GM06990 (cell line): Measurements from ENCODE around the gene KBTBD13.
A peak's percentile ranks its signal among the peaks of the same experiment; 100 is the strongest.

Experiments used
- DNase-seq: peaks from one replicate; pipeline ENCODE4 v3.0.0-alpha.2; 2011; ENCODE audit not compliant: insufficient read length; ENCODE audit errors: extremely low read depth
- H3K27me3 ChIP-seq: replicated peaks from 2 replicates; pipeline ENCODE4 v1.6.0; 2011; ENCODE audit warnings: low read length; ENCODE audit not compliant: control insufficient read depth, insufficient read depth
- H3K36me3 ChIP-seq: 2 replicates; pipeline ENCODE4 v1.5.1; 2011; ENCODE audit warnings: low read length; ENCODE audit not compliant: control insufficient read depth, insufficient read depth
- H3K4me3 ChIP-seq: replicated peaks from 2 replicates; pipeline ENCODE4 v1.5.1; 2011; ENCODE audit warnings: low read depth, mild to moderate bottlenecking, control low read depth, low read length
- CTCF ChIP-seq: IDR thresholded peaks from 2 replicates; pipeline ENCODE4 v1.5.1; 2011; ENCODE audit warnings: low read length, control low read depth, mild to moderate bottlenecking, inconsistent platforms; ENCODE audit not compliant: insufficient read depth, poor library complexity, severe bottlenecking

KBTBD13 gene

DNA sequence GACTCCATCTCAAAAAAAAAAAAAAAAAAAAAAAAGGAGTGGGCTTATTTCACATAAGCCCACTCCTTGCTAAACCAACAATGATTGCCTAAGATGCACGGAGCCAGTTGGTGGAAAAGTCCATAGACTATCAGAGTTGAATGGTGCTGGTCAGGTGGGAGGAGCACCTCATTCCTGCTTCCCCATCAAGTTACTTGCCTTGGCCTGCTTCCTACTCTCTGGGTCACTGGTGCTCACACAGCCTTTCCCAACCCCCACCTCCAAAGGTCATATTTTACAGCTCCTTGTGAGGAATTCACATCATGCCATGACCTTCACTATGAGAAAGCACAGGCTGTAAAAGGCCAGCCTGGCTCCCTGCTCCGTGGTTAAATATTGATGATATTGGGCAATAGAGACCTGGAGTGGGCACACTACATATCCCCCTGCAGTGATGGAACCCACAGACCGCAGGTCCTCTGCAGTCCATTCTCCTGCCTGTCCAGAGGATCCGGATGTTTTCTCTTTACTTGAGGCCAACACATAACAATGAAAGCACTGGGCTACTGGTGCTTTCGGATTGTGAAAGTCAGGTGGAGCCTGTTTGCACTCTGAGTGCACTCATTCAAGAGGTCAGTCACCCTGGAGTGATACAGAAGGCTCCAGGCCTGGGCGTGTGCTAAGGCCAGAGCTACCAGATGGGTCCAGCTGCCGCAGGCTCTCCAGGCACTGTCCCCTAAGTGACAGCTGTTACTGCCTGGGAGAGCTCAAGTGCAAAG, 31.6 kb upstream of the KBTBD13 start, which contains the start of gene SLC51B:
Gene SLC51B, plus strand, starts transcription at position 664 of the 758 bp plus-strand sequence. CDS start 4,618 bp downstream, outside the sequence.
- no peak for TF ChIP-seq CTCF
- Histone ChIP-seq H3K27me3 (no peaks in the 10 kb centered on the region), H3K4me3 (no peak within 1 kb of the TSS), H3K36me3 (no peaks in the 10 kb centered on the region)
- DNase-seq = no peak

GRCh38 chr15:65048241-65048640, 28.3 kb upstream of the KBTBD13 start:
- DNase-seq = no peak

GRCh38 chr15:65049418-65049840, 27.1 kb upstream of the KBTBD13 start:
- DNase-seq = peak; percentile 87
- H3K4me3 ChIP-seq = peak overlapping the region; percentile 29; the same call in 1 of the 2 replicates

More at GRCh38 chr15:65048241-65048640, 28.3 kb upstream of the KBTBD13 start:
- Histone ChIP-seq H3K27me3 (no peaks in the 10 kb centered on the region), H3K36me3 (no peaks in the 10 kb centered on the region), H3K4me3 (no peak overlapping the region)
- no peak for TF ChIP-seq CTCF

DNA sequence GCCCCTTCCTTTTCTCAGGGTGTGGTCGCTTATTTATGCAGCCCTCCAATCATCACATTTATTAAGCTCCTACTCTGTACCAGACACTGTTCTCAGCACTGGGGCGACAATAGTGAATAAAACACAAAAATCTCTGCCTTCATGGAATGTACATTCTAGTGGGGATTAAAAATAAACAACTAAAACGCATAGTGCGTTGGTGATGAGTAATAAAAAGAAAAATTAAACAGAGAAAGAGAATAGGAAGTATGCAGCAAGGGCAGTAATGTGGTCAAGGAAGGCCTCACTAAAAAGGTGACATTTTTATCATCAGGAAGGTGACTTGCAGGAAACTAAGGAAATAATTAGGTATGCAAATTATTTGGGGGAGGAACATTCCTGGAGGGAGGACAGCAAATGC, 26.3 kb upstream of the KBTBD13 start:
- no peaks in the 10 kb centered on the region for H3K36me3 ChIP-seq
- TF ChIP-seq CTCF = no peak
- no peak overlapping the region for H3K4me3 ChIP-seq
- DNase-seq = no peak
- H3K27me3 ChIP-seq = no peaks in the 10 kb centered on the region

More at GRCh38 chr15:65049418-65049840, 27.1 kb upstream of the KBTBD13 start:
- no peak for TF ChIP-seq CTCF
- no peaks in the 10 kb centered on the region for H3K27me3 ChIP-seq
- no peaks in the 10 kb centered on the region for H3K36me3 ChIP-seq

DNA sequence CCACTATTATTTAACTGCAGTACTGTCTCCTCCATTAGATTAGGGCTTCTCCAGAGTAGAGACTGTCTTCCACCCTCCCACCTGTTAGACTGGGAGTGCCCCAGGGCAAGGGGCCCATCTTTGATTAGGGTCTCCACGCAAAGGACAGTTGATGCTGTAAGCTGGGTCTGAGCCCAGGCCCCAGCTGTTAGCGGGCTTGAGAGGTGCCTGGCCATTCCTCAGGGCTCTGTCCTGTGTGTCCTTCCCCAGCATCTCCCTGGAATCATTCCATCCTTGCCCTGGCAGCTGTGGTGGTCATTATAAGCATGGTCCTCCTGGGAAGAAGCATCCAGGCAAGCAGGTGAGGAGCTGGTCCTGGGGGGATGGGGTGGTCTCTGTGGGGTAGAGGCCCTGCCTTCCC, 25.3 kb upstream of the KBTBD13 start:
- H3K27me3 ChIP-seq = no peaks in the 10 kb centered on the region

More for the DNA sequence above, 25.3 kb upstream of the KBTBD13 start:
- H3K36me3 ChIP-seq = no peaks in the 10 kb centered on the region
- no peak for DNase-seq
- no peak for TF ChIP-seq CTCF
- H3K4me3 ChIP-seq = no peak overlapping the region
